Spinal cord (tissue), 10 donors: ENCODE data around the gene CCS. TPM values are rescaled to one million over a fixed set of nuclear protein-coding genes. Genes with fewer than 3 reads are reported as not detected.
"Not testable (repeated sequence)": the region's sequence is repeated elsewhere in the genome, so short reads cannot be mapped to it uniquely, and the experiment has no call there.

ENCODE experiments used
- DNase-seq, 6 donors: peaks; one replicate each; pipeline versions ENCODE4 v3.0.0 to v3.0.0-alpha.2; 2013 to 2015; ENCODE audit warnings: low spot score in 6 of 6, low read depth in 4 of 6
- H3K27ac ChIP-seq: one replicate; pipeline ENCODE4 v1.5.1; 2013; ENCODE audit warnings: low read depth, low read length, control low read depth
- H3K27me3 ChIP-seq: one replicate; pipeline ENCODE4 v1.6.1; 2013; ENCODE audit warnings: low read length; ENCODE audit not compliant: control insufficient read depth, insufficient read depth
- H3K36me3 ChIP-seq: one replicate; pipeline ENCODE4 v1.6.1; 2013; ENCODE audit warnings: low read length; ENCODE audit not compliant: control insufficient read depth, insufficient read depth
- H3K4me1 ChIP-seq: one replicate; pipeline ENCODE4 v1.6.1; 2013; ENCODE audit warnings: low read length; ENCODE audit not compliant: control insufficient read depth, insufficient read depth
- H3K4me3 ChIP-seq: one replicate; pipeline ENCODE4 v1.5.1; 2013; ENCODE audit warnings: low read depth, low read length, control low read depth
- H3K9me3 ChIP-seq: one replicate; pipeline ENCODE4 v1.6.1; 2013; ENCODE audit warnings: low read length; ENCODE audit not compliant: control insufficient read depth, insufficient read depth
- WGBS: methylation state at CpG from one replicate; pipeline ENCODE4 v1.1.5; 2013; ENCODE audit warnings: missing lambda C conversion rate; ENCODE audit not compliant: insufficient coverage; 5-methylcytosine and 5-hydroxymethylcytosine counted together
- polyA plus RNA-seq, 2 donors: library from polyadenylated mRNA; unstranded; fragments of 120-200 nt; gene quantifications; one replicate each; pipeline ENCODE4 v1.2.1, GENCODE V29; 2013; ENCODE audit not compliant: insufficient read length in 2 of 2
- total RNA-seq, 2 donors: library from RNA; depleted of rRNA in 1 of 2; stranded (reverse); fragments of 120-200 nt in 1 of 2; fragments of >200 nt in 1 of 2; gene quantifications; one replicate each; pipeline versions ENCODE4 v1.2.3 to v1.2.4, GENCODE V29; 2013 to 2014
- donor health status: healthy.

The CCS gene
- total and polyA plus RNA-seq, 4 donors: 17.0 to 81.4 (median 61.6) TPM

- Histone ChIP-seq H3K27ac (no peak overlapping the region), H3K36me3 (peaks cover 41% of the 10 kb centered on the region), H3K9me3 (no peaks in the 10 kb centered on the region), H3K4me1 (peaks cover 14% of the 10 kb centered on the region), H3K27me3 (no peaks in the 10 kb centered on the region), H3K4me3 (peak overlapping the region; percentile 39)
- DNase-seq: no peak
- WGBS: 48% methylated on average over 13 of the region's 15 CpGs
Measured at GRCh38 chr11:66567787-66568123, 25.2 kb upstream of the CCS start.

DNA sequence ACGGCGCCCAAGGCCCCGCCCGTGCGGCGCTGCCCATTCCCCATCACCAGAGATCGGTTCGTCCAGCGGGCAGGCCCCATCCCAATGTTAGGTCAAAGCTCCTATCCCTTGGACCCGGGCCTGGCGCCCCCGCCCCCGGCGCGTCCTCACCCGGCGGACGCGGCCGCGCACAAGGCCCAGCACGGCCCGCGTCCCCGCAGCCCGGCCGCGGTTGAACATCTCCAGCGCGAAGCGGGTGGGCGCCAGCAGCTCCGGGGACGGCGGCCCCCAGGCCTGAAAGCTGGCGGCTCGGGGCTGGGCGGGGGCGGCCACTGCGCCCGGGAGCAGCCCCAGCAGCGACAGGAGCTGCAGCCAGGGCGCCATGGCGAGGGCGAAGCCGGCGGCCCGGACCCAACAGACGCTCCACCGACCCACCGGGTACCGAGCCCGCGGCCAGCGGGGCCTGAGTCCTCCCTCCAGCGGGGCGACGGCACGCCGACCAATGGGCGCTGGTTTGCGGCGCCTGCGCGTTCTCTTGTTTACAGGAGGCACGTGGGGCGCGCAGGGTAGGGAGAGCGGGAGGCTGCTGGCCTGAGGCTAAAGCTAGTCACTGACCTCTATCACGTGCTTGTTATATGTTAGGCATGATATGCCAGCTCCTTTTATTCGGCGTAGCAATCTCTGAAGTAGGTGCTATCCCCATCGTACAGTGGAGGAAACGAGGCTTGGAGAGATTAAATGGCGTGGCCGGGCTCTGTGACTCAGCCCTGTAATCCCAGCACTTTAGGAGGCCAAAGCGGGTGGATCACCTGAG, 24.7 kb upstream of the CCS start, which contains the start of gene CTSF:
CTSF (minus strand) TSS at position 483 of the 793 bp plus-strand sequence; CDS start at position 363, 120 bp downstream.
- WGBS: 4% methylated on average over 77 of the region's 77 CpGs

GRCh38 chr11:66569076-66569475, 23.9 kb upstream of the CCS start:
- Histone ChIP-seq H3K9me3 (no peaks in the 10 kb centered on the region), H3K27me3 (no peaks in the 10 kb centered on the region), H3K4me1 (peaks cover 14% of the 10 kb centered on the region), H3K4me3 (no peak overlapping the region), H3K36me3 (peaks cover 30% of the 10 kb centered on the region), H3K27ac (no peak overlapping the region)
- WGBS: 79% methylated on average over 5 of the region's 7 CpGs
- no peak for DNase-seq

More for the DNA sequence above, 24.7 kb upstream of the CCS start, which contains the start of gene CTSF:
- H3K27ac ChIP-seq: no peak within 1 kb of the TSS
- no peaks in the 10 kb centered on the region for H3K27me3 ChIP-seq
- H3K4me1 ChIP-seq: peaks cover 14% of the 10 kb centered on the region
- peak; percentile 62 to 94 (median 73) for DNase-seq
- H3K9me3 ChIP-seq: no peaks in the 10 kb centered on the region
- H3K4me3 ChIP-seq: peak within 1 kb of the TSS; percentile 39
- peaks cover 36% of the 10 kb centered on the region for H3K36me3 ChIP-seq

DNA sequence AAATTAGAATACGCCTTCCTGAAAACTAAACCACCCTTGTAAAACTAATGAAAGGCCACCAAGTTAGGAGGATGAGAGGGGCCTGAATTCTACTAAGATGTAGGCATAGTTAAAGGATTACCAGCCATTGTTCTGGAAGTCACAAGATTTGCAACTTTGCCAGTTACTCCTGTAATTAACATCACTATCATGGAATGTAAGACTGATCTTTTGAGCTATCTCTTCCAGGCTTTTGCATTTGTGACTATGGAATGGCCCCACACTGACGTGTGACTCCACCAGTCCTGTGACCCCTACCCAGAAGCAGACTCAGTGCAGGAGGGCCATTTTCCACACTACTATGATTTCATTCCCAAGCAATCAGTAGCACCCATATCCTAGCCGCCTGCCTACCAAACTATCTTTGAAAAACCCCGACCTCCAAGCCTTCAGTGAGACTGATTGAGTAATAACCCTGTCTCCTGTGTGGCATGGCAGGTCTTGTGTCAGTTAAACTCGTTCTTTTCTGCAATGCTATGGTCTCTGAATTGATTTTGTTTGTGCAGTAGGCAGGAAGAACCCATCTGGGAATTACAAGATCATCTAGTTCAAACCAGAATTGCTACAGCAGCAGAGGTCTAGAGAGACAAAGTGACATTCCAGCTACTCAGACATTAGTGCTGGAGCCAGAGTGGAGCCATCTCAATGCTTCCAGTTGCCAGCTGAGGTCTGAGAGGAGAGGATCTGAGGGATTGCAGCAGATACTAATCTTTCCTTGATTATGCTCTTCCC, 22.7 kb upstream of the CCS start:
- Histone ChIP-seq H3K27ac (no peak overlapping the region), H3K9me3 (no peaks in the 10 kb centered on the region), H3K4me3 (no peak overlapping the region), H3K36me3 (peaks cover 21% of the 10 kb centered on the region), H3K4me1 (peaks cover 14% of the 10 kb centered on the region), H3K27me3 (no peaks in the 10 kb centered on the region)
- WGBS: 0% methylated on average over 1 of the region's 5 CpGs
- DNase-seq: no peak

- DNase-seq: no peak
- Histone ChIP-seq H3K36me3 (peaks cover 16% of the 10 kb centered on the region), H3K27ac (no peak overlapping the region), H3K9me3 (no peaks in the 10 kb centered on the region), H3K27me3 (no peaks in the 10 kb centered on the region), H3K4me3 (no peak overlapping the region), H3K4me1 (peaks cover 14% of the 10 kb centered on the region)
- 83% methylated on average over 1 of the region's 2 CpGs for WGBS
Measured at GRCh38 chr11:66570850-66571180, 22.2 kb upstream of the CCS start.

- peaks cover 7% of the 10 kb centered on the region for H3K4me1 ChIP-seq
- H3K27me3 ChIP-seq: no peaks in the 10 kb centered on the region
- H3K36me3 ChIP-seq: no peaks in the 10 kb centered on the region
- no peak overlapping the region for H3K4me3 ChIP-seq
- WGBS: 28% methylated on average over 17 of the region's 25 CpGs
- no peaks in the 10 kb centered on the region for H3K9me3 ChIP-seq
- DNase-seq: peak in 5 of 6 donors; percentile 58 to 90 (median 62)
- H3K27ac ChIP-seq: no peak overlapping the region
Measured at GRCh38 chr11:66579017-66579606, 13.9 kb upstream of the CCS start.

DNA sequence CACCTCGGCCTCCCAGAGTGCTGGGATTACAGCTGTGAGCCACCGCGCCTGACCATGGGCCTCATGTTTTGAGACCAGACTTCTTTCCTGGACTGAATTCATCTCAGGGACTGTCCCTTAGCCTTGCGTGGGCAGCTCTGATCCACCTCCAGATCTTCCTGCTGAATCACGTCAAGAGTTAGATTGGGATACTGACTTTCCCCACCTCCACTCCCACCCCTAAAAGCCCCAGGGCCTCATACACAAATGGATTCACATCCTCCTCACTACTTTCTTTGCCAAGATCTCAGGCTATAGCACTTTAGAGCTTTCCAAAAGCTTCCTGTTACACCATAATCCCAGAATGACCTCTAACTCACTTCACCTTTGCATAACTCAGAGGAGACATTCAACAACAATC, 12.2 kb upstream of the CCS start:
- Histone ChIP-seq H3K4me3 (no peak overlapping the region), H3K4me1 (peaks cover 7% of the 10 kb centered on the region), H3K27ac (no peak overlapping the region), H3K27me3 (no peaks in the 10 kb centered on the region), H3K9me3 (no peaks in the 10 kb centered on the region), H3K36me3 (no peaks in the 10 kb centered on the region)
- DNase-seq: no peak
- WGBS: 91% methylated on average over 5 of the region's 5 CpGs

- Histone ChIP-seq H3K4me3 (no peak overlapping the region), H3K36me3 (no peaks in the 10 kb centered on the region), H3K27me3 (no peaks in the 10 kb centered on the region), H3K27ac (no peak overlapping the region), H3K4me1 (peaks cover 7% of the 10 kb centered on the region), H3K9me3 (no peaks in the 10 kb centered on the region)
- DNase-seq: no peak
- 75% methylated on average over 2 of the region's 3 CpGs for WGBS
Measured at GRCh38 chr11:66581261-66581660, 11.7 kb upstream of the CCS start.

- H3K36me3 ChIP-seq, H3K9me3 ChIP-seq, H3K27ac ChIP-seq, H3K4me1 ChIP-seq, H3K4me3 ChIP-seq, H3K27me3 ChIP-seq, DNase-seq: not testable (repeated sequence)
- 63% methylated on average over 2 of the region's 3 CpGs for WGBS
Measured at GRCh38 chr11:66582565-66583147, 10.3 kb upstream of the CCS start.
